Activated CD8-positive, alpha-beta memory T cell treated with anti-CD3 and anti-CD28 coated beads, Interleukin-2, amount 50 U/mL, for 24 hours (primary cell): ENCODE data around the gene NUB1.

ENCODE experiments used
- DNase-seq: peaks from one replicate; pipeline ENCODE4 v3.0.0-alpha.2; 2020; ENCODE audit errors: extremely low read depth

NUB1 gene

GRCh38 chr7:151345576-151346469, 4.2 kb downstream of the NUB1 start:
- DNase-seq: no peak

GRCh38 chr7:151346470-151346769, 4.8 kb downstream of the NUB1 start:
- no peak for DNase-seq

- no peak for DNase-seq
Measured at GRCh38 chr7:151347200-151347599, 5.6 kb downstream of the NUB1 start.

- no peak for DNase-seq
Measured at GRCh38 chr7:151348970-151349369, 7.4 kb downstream of the NUB1 start.

GRCh38 chr7:151349507-151349853, 7.9 kb downstream of the NUB1 start:
- DNase-seq: no peak

GRCh38 chr7:151351027-151351426, 9.4 kb downstream of the NUB1 start:
- no peak for DNase-seq

- no peak for DNase-seq
Measured at GRCh38 chr7:151351967-151352366, 10.4 kb downstream of the NUB1 start.

- no peak for DNase-seq
Measured at GRCh38 chr7:151352512-151352911, 10.9 kb downstream of the NUB1 start.

- no peak for DNase-seq
Measured at GRCh38 chr7:151361193-151361959, 19.8 kb downstream of the NUB1 start.

- no peak for DNase-seq
Measured at GRCh38 chr7:151363182-151363581, 21.6 kb downstream of the NUB1 start.

- no peak for DNase-seq
Measured at GRCh38 chr7:151366166-151366879, 24.7 kb downstream of the NUB1 start.

GRCh38 chr7:151366880-151367222, 25.2 kb downstream of the NUB1 start:
- no peak for DNase-seq

- DNase-seq: no peak
Measured at GRCh38 chr7:151367284-151367683, 25.7 kb downstream of the NUB1 start.

GRCh38 chr7:151368136-151368571, 26.5 kb downstream of the NUB1 start:
- DNase-seq: peak; percentile 44

GRCh38 chr7:151371266-151371665, 29.7 kb downstream of the NUB1 start:
- no peak for DNase-seq

- DNase-seq: no peak
Measured at GRCh38 chr7:151372612-151373265, 31.1 kb downstream of the NUB1 start.

GRCh38 chr7:151373599-151373998, 32.0 kb downstream of the NUB1 start:
- no peak for DNase-seq

- no peak for DNase-seq
Measured at GRCh38 chr7:151374139-151374538, 32.5 kb downstream of the NUB1 start.

GRCh38 chr7:151374726-151375125, 33.1 kb downstream of the NUB1 start:
- no peak for DNase-seq

- DNase-seq: no peak
Measured at GRCh38 chr7:151375530-151376217, 34.1 kb downstream of the NUB1 start.

- DNase-seq: no peak
Measured at GRCh38 chr7:151376218-151376902, 34.7 kb downstream of the NUB1 start.
